Activated gamma-delta T cell treated with anti-CD3 and anti-CD28 coated beads, Interleukin-2, amount 50 U/mL, for 16 hours (primary cell): ENCODE results near the gene VMO1.
"Not testable (repeated sequence)": the region's sequence is repeated elsewhere in the genome, so short reads cannot be mapped to it uniquely, and the experiment has no call there.

Experiments used
- DNase-seq: peaks from one replicate; pipeline ENCODE4 v3.0.0-alpha.2; 2020; ENCODE audit warnings: low read depth

VMO1 gene, protein sequence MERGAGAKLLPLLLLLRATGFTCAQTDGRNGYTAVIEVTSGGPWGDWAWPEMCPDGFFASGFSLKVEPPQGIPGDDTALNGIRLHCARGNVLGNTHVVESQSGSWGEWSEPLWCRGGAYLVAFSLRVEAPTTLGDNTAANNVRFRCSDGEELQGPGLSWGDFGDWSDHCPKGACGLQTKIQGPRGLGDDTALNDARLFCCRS

GRCh38 chr17:4786106-4786511 lies at the start of gene VMO1:
Gene VMO1, minus strand, starts transcription at chr17:4786364. Its CDS starts 12 bp downstream, at chr17:4786352.
- no peak for DNase-seq

DNA sequence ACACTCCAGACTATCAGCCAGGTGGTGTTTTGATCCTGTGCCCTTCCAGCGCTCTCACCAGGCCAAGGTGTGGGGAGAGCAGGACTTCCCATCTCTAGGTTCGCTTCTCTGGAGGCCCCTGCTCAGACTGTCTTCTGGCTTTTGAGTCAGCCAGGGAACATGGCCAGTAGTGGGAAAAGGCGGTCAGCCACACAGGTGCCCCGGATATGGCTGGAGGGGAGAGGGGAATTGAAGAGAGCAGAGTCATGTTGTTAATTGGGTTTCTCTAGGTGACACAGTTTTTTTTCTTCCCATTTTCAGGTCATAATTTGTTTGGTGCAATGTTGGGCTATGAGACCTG lies 48.5 kb upstream of the VMO1 start:
- no peak for DNase-seq

- no peak for DNase-seq
Measured at GRCh38 chr17:4833941-4834680, 47.9 kb upstream of the VMO1 start.

- peak; percentile 81 for DNase-seq
Measured at GRCh38 chr17:4833178-4833940, 47.2 kb upstream of the VMO1 start, which contains the start of gene MINK1. Gene MINK1, plus strand, starts transcription at chr17:4833340. Its CDS starts 244 bp downstream, at chr17:4833584.

GRCh38 chr17:4832829-4833177 lies 46.6 kb upstream of the VMO1 start:
- DNase-seq = not testable (repeated sequence)

- DNase-seq = no peak
Measured at GRCh38 chr17:4827399-4827798, 41.2 kb upstream of the VMO1 start.

DNA sequence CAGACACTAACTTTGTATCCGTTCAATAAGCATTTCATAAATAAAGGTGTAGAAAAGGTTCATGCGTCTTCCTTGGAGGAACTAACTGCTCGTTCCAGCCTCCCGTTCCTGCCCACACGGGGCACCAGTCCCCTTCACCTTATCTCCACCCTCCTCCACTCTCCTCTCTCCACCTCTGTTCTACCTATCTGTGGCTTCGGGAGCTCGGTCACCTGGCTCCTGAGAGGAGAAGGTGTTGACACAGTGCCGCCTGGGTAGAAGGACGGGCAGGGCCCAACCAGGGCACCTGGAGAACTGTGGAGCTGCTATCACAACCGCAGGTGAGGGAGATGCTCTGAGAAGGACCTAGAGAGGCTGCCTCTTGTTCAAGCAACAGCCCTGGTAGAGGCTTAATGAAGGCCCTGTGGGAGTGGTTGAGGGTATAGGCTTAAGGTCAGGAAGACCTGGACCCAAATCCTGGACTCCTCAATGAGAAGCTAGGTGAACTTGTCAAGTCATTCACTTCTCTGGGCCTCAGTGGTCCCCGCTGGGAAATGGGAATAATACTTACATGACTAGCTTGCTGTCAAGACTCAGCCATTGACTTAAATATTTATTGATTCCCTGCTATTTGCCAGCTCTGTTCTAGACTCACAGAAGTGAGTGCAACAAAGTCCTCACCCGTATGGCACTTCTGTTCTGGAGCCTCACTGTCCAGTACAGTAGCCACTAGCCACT lies 37.4 kb upstream of the VMO1 start:
- no peak for DNase-seq

GRCh38 chr17:4822835-4823234 lies 36.7 kb upstream of the VMO1 start:
- no peak for DNase-seq

GRCh38 chr17:4818276-4818675 lies 32.1 kb upstream of the VMO1 start:
- DNase-seq = no peak

- no peak for DNase-seq
Measured at GRCh38 chr17:4816826-4817225, 30.7 kb upstream of the VMO1 start.

GRCh38 chr17:4815043-4815675 lies 29.0 kb upstream of the VMO1 start:
- DNase-seq = no peak

DNA sequence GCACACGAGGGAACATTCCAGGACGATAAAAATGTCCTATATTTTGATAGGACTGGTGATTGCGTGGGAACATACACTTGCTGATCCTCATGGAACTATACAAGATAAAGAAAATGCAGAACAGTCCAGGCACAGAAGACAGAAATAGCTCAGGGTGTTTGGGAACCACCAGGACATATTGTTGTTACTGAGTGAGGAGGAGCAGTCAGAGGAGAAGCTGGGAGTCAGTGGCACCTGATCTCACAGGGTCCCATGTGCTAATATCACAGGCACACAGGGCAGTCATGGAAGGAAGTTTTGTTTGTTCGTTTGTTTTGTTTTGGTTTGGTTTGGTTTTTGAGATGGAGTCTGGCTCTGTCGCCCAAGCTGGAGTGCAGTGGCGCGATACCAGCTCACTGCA lies 26.5 kb upstream of the VMO1 start:
- DNase-seq = no peak

GRCh38 chr17:4811471-4811870 lies 25.3 kb upstream of the VMO1 start:
- no peak for DNase-seq

DNA sequence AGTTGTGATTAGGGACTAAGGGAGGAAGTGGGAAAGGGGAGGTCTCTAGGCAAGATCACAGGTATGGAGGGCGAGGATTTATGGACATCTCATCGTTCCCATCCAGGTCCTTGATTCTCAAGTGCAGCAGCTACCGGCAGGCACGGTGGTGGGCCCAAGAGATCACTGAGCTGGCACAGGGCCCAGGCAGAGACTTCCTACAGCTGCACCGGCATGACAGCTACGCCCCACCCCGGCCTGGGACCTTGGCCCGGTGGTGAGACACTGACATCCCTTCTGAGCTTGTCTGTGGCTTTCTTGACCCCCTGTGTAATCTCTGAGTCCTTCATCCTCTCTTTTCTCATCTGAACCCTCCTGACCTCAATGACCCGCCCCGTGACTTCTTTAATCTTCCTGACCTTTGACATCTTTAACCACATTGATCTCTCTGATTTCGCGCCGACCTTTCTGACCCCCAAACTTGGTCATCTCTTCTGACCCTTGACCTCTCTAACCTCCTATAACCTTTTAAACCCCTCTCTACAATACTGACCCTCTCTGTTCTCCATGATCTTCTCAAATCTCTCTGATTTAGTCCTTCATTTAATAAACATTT lies 24.6 kb upstream of the VMO1 start:
- no peak for DNase-seq

GRCh38 chr17:4808378-4808767 lies 22.2 kb upstream of the VMO1 start:
- DNase-seq = no peak

GRCh38 chr17:4807605-4808377 lies 21.6 kb upstream of the VMO1 start:
- no peak for DNase-seq

GRCh38 chr17:4806777-4807604 lies 20.8 kb upstream of the VMO1 start, which contains the start of gene PLD2:
Gene PLD2, plus strand, starts transcription at chr17:4807152. Its CDS starts 621 bp downstream, at chr17:4807773.
- peak; percentile 77 for DNase-seq

DNA sequence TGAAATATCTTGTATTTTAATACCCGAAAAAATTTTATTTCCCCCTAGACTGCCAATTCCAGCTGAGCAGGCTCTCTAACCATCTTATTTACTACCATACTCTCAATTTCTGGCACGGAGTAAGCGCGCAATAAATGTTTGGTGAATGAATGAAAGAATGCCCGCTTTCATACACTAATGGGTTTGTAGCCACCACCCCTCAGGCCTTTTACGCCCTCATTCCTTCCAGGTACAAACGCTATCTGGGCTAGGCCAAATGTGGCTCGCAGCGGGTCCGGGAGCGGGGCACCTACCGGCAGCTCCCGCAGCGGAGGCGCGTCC lies 20.3 kb upstream of the VMO1 start:
- no peak for DNase-seq

DNA sequence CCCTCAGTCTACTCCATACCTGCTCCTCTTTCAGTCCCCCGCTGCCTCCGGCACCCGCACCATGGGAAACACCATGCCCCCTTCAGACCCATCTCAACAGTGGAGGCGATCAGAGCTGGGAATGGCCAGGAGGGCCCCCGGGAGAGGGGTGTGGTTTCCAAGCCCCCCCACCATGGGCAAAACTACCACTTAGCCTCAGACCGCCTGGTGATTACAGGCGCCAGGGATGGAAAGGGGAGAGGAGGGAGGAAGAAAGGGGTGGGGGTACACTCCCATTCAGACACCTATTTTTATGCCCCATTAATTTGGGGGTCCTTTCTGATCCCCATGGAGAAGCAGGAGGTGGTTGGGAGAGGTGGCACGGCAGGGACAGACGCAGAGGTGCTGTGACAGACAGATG lies 16.1 kb upstream of the VMO1 start, which contains the start of gene C17orf114:
Gene C17orf114, minus strand, starts transcription at position 101 of the 400 bp plus-strand sequence.
- no peak for DNase-seq
